Type B pancreatic cell (in vitro differentiated cells): ENCODE data around the gene NMNAT3. TPM values are rescaled to one million over a fixed set of nuclear protein-coding genes. Genes with fewer than 3 reads are reported as not detected.

Source experiments
- DNase-seq: peaks from one replicate; pipeline ENCODE4 v3.0.0; 2021; ENCODE audit warnings: mixed read lengths; ENCODE audit not compliant: unreplicated experiment; ENCODE audit errors: extremely low spot score
- H3K27ac Mint-ChIP-seq: 2 replicates; pipeline ENCODE4 v1.8.0; 2021; ENCODE audit warnings: mild to moderate bottlenecking, mixed read lengths
- H3K27me3 Mint-ChIP-seq: 2 replicates; pipeline ENCODE4 v1.8.0; 2021; ENCODE audit warnings: mixed read lengths
- H3K36me3 Mint-ChIP-seq: 2 replicates; pipeline ENCODE4 v1.8.0; 2021; ENCODE audit warnings: mixed read lengths
- H3K4me1 Mint-ChIP-seq: one replicate; pipeline ENCODE4 v1.8.0; 2021; ENCODE audit warnings: mixed read lengths; ENCODE audit not compliant: unreplicated experiment
- H3K4me3 Mint-ChIP-seq: 2 replicates; pipeline ENCODE4 v1.8.0; 2021; ENCODE audit warnings: mild to moderate bottlenecking, mixed read lengths
- H3K9me3 Mint-ChIP-seq: 2 replicates; pipeline ENCODE4 v1.8.0; 2021; ENCODE audit warnings: mixed read lengths
- long read RNA-seq: library from polyadenylated mRNA; unstranded; transcript quantifications from one replicate; pipeline ENCODE4 v2.0.0, GENCODE V29; 2020
- total RNA-seq: library from RNA; stranded (reverse); gene quantifications from 2 replicates; pipeline ENCODE4 v1.2.1, GENCODE V29; 2021; ENCODE audit warnings: low replicate concordance
- TF ChIP-seq, protein P1 (sequence below): fragments of 200-600 bp; sonication (generic); conservative IDR thresholded peaks from 2 replicates; pipeline ENCODE4 v1.5.0; 2021; ENCODE audit warnings: antibody characterized with exemption, mild to moderate bottlenecking

The NMNAT3 gene
- total RNA-seq = 7.1 and 9.1 TPM in 2 replicates
- long read RNA-seq, transcript NMNAT3-201 (6 exons, 1,569 nt) = major isoform, 5 of 34 reads
- long read RNA-seq, partial matches to known transcripts = 2 of 34 reads
- long read RNA-seq, other reads (novel, unspliced or antisense) = 23 of 34 reads

DNA sequence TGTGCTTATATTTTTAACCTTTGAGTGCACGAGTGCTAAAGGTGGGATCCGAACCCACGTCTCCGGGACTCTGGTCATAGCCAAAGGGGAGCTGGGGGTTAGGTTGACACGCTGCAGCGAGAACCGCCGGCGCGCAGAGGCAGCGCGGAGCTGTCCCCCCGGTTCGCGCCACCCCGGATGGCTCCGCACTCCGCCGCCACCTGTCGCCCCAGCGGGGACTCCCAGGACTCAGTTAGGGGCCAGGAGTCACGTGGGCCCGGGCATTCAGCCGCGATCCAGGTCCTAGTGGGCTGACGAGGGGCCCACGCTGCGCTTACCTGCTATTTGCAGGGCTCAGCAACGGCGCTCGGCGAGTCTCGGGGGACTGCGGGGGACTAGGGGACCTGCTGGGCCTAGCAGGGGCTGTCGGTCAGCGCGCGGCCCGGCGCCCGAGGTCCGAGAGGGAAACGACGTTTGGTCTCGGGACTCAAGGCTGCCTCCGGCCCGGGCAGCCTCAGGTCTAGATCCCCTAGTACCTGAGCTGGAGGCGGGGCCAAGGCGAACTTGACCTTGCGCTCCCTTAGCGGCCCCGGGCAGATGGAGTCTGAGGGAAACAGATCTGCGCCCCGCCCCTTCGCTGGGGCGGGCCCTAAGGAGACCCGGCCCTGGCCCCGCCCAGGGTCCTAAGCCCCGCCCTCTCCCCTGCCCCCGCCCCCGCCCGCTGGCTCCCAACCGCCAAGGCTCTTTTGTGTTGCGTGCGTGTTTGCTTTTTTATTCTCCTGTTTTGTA is at the start of gene NMNAT3:
NMNAT3 (minus strand) TSS at position 585 of the 768 bp plus-strand sequence. CDS start 50,248 bp downstream, outside the sequence.
- H3K27me3 Mint-ChIP-seq = peaks cover 26% of the 10 kb centered on the region

DNA sequence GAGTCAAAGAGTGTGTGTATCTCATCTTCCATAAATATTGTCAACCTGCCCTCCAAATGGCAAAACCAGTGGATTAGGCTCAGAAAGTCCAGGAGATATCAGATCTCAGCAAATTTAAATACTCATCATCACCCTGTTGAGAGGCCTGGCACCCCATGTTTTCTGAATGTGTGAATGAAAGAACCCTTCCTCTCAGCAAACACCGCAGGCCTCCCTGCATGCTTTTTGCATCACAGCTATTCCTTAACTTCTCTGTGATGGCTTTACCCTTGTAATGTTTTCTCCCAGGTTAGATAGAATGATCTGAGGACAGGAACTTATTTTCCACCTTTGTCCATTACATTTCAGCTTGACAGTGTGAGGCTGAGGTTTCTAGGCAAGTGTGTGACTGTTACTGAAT is 43.6 kb upstream of the NMNAT3 start:
- TF ChIP-seq, protein P1, sequence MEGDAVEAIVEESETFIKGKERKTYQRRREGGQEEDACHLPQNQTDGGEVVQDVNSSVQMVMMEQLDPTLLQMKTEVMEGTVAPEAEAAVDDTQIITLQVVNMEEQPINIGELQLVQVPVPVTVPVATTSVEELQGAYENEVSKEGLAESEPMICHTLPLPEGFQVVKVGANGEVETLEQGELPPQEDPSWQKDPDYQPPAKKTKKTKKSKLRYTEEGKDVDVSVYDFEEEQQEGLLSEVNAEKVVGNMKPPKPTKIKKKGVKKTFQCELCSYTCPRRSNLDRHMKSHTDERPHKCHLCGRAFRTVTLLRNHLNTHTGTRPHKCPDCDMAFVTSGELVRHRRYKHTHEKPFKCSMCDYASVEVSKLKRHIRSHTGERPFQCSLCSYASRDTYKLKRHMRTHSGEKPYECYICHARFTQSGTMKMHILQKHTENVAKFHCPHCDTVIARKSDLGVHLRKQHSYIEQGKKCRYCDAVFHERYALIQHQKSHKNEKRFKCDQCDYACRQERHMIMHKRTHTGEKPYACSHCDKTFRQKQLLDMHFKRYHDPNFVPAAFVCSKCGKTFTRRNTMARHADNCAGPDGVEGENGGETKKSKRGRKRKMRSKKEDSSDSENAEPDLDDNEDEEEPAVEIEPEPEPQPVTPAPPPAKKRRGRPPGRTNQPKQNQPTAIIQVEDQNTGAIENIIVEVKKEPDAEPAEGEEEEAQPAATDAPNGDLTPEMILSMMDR = no peak
- H3K4me1 Mint-ChIP-seq = no peaks in the 10 kb centered on the region
- peaks cover 23% of the 10 kb centered on the region for H3K27me3 Mint-ChIP-seq
- no peak overlapping the region for H3K27ac Mint-ChIP-seq
- no peak overlapping the region for H3K4me3 Mint-ChIP-seq
- DNase-seq = no peak
- H3K9me3 Mint-ChIP-seq = peaks cover 5% of the 10 kb centered on the region
- no peaks in the 10 kb centered on the region for H3K36me3 Mint-ChIP-seq

More for the DNA sequence above, at the start of gene NMNAT3:
- Mint-ChIP-seq H3K36me3 (no peaks in the 10 kb centered on the region), H3K9me3 (no peaks in the 10 kb centered on the region), H3K4me1 (peaks cover 14% of the 10 kb centered on the region), H3K4me3 (peak within 1 kb of the TSS; percentile 85), H3K27ac (peak within 1 kb of the TSS; percentile 5)
- TF ChIP-seq, protein P1 = no peak
- DNase-seq = peak; percentile 84

DNA sequence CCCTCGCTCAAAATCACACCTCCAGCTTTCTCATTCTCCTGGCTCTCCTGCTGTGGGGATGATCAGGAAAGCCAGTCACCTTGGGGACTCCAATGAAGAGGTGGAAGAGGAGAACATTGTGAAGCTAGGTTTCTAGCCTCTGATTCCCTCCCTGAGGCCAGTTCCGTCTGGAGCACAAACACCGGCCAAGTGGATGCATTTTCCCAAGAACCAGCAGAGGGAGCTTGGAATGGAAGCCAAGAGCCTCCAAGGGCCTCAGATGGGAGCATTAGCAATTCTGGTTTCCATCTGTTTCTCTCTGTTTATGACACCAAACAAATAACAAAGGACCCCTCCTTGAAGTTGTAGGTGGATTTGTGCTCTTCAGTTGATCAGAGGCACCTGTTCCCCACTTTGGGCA is 40.6 kb upstream of the NMNAT3 start:
- Mint-ChIP-seq H3K4me3 (no peak overlapping the region), H3K27me3 (peaks cover 23% of the 10 kb centered on the region), H3K9me3 (no peaks in the 10 kb centered on the region), H3K36me3 (no peaks in the 10 kb centered on the region), H3K27ac (no peak overlapping the region), H3K4me1 (no peaks in the 10 kb centered on the region)
- no peak for DNase-seq
- TF ChIP-seq, protein P1 = peak; percentile 69

DNA sequence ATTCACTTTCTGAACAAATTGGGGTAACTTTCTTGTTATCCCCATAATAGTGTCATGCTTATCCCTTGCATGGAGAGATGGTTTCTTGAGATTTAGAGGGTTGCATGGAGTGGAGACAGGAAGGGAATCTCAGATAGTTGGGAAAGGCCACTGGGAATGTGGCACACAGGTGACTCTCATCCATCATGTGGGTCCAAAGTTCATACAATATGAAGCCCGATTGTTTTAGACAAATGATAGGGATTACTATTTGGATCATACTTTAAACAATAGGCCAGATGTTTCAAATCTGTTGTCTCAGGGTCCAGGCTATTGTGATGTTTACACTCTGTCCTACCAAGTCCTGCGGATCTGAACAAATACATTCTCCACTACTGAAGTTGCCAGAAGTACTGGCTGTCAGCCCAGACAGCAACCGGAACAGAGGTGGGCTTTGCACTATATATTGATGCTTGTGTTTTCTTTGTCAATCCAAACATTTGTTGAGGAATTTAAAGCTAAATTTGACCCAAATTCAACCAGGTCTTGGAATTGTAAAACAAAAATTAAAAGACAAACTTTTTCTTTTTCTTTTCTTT is 39.2 kb upstream of the NMNAT3 start:
- H3K36me3 Mint-ChIP-seq = no peaks in the 10 kb centered on the region
- DNase-seq = no peak
- H3K4me3 Mint-ChIP-seq = no peak overlapping the region
- H3K27me3 Mint-ChIP-seq = peaks cover 18% of the 10 kb centered on the region
- H3K9me3 Mint-ChIP-seq = no peaks in the 10 kb centered on the region
- no peaks in the 10 kb centered on the region for H3K4me1 Mint-ChIP-seq
- TF ChIP-seq, protein P1 = no peak
- no peak overlapping the region for H3K27ac Mint-ChIP-seq

DNA sequence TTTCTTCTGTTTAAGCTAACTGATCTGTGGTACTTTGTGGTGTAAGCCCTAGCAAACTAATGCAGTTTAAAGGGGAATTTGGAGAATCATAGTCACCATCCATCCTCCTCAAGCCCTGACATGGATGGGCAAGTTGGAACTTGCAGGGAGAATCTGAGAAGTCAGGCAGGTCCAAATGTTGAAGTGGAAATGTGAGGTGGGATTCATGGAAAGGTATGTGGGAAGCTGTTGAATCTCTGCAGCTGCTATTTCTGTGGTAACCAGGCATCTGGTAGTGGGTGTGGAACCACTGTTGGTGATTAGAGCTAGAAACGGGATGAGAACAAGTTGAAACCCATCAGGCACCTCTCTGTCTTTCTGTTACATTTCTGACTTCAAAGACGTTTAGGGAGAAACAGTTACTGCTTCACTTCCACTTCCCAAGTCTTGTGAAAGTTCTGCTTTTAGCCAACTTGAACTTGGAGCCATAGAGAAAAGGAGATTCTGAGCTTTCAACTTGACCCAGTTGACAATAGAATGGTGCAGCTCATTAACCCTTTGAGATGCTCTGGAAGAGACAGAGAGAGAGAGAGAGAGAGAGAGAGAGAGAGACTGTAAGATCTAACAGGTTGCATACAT is 38.1 kb upstream of the NMNAT3 start:
- H3K27me3 Mint-ChIP-seq = peaks cover 19% of the 10 kb centered on the region
- no peaks in the 10 kb centered on the region for H3K9me3 Mint-ChIP-seq
- TF ChIP-seq, protein P1 = no peak
- no peaks in the 10 kb centered on the region for H3K4me1 Mint-ChIP-seq
- DNase-seq = no peak
- H3K36me3 Mint-ChIP-seq = no peaks in the 10 kb centered on the region
- H3K4me3 Mint-ChIP-seq = no peak overlapping the region
- no peak overlapping the region for H3K27ac Mint-ChIP-seq
